Endothelial cell of umbilical vein (primary cell): ENCODE results near the gene ADAP1. TPM values are rescaled to one million over a fixed set of nuclear protein-coding genes. Genes with fewer than 3 reads are reported as not detected.

Source experiments
- BruUV-seq: library from RNA; stranded (reverse); fragments of 400-500 nt; replicated peaks from 2 replicates; lab custom pipeline; 2021; lab: Mats Ljungman, UMichigan
- CTCF ChIA-PET: fragments of 300-600, 350-600 bp; sonication (Branson Sonifier 250); formaldehyde crosslinking; loops from one replicate; lab custom pipeline; 2021; ENCODE audit warnings: antibody characterized with exemption, inconsistent platforms; lab: Charles Lee
- POLR2A ChIA-PET: fragments of 300-600, 350-600 bp; sonication (Branson Sonifier 250); formaldehyde crosslinking; loops from one replicate; lab custom pipeline; 2021; ENCODE audit warnings: antibody characterized with exemption, inconsistent platforms; lab: Charles Lee
- DNase-seq: peaks from one replicate; pipeline ENCODE4 v3.0.0-alpha.2; 2011; ENCODE audit warnings: low read depth, low spot score
- FAIRE-seq: peaks from 2 replicates; lab custom pipeline; 2011; peaks lifted over from hg19 to GRCh38; lab: Jason Lieb, UNC
- H2AFZ ChIP-seq: 2 replicates; pipeline ENCODE4 v1.6.0; 2012; ENCODE audit warnings: low read depth, low read length, control low read depth, inconsistent platforms
- H3K27ac ChIP-seq: 2 replicates; pipeline ENCODE4 v1.5.1; 2011; ENCODE audit warnings: low read depth, mild to moderate bottlenecking, control low read depth, low read length, moderate library complexity; ENCODE audit not compliant: insufficient read depth
- H3K27me3 ChIP-seq, 2 experiments: 2 replicates each; pipeline versions ENCODE4 v1.6.0 to v1.6.1; 2011; ENCODE audit warnings: low read length in 2 of 2, mixed read lengths in 1 of 2; ENCODE audit not compliant: control insufficient read depth in 2 of 2, insufficient read depth in 2 of 2
- H3K36me3 ChIP-seq, 2 experiments: 2 replicates in 1 of 2; 3 replicates in 1 of 2; pipeline ENCODE4 v1.5.1; 2011; ENCODE audit warnings: low read length in 2 of 2, mild to moderate bottlenecking in 1 of 2, moderate library complexity in 1 of 2; ENCODE audit not compliant: control insufficient read depth in 2 of 2, insufficient read depth in 2 of 2; ENCODE audit errors: extremely low read depth in 1 of 2
- H3K4me1 ChIP-seq: 3 replicates; pipeline ENCODE4 v1.5.1; 2011; ENCODE audit warnings: mild to moderate bottlenecking, low read length; ENCODE audit not compliant: control insufficient read depth, insufficient read depth; ENCODE audit errors: extremely low read depth
- H3K4me2 ChIP-seq: 2 replicates; pipeline ENCODE4 v1.6.1; 2011; ENCODE audit warnings: low read length, control low read depth, mixed read lengths; ENCODE audit not compliant: insufficient read depth
- H3K4me3 ChIP-seq, 3 experiments: fragments of 200-600 bp in 1 of 3; sonication (generic), shearing (Covaris generic) in 1 of 3; replicated peaks in 1 of 3; 2 replicates each; pipeline ENCODE4 v1.5.1; 2011 to 2016; ENCODE audit warnings: control low read depth in 3 of 3, low read length in 3 of 3, mild to moderate bottlenecking in 2 of 3, inconsistent platforms in 1 of 3, low read depth in 1 of 3, moderate library complexity in 1 of 3; ENCODE audit not compliant: insufficient read depth in 1 of 3
- H3K79me2 ChIP-seq: 2 replicates; pipeline ENCODE4 v1.6.0; 2012; ENCODE audit warnings: low read length, inconsistent platforms; ENCODE audit not compliant: control insufficient read depth, insufficient read depth
- H3K9ac ChIP-seq: replicated peaks from 2 replicates; pipeline ENCODE3; 2011; ENCODE audit warnings: low read length, control low read depth; ENCODE audit not compliant: insufficient read depth; ENCODE audit errors: extremely low read depth
- H3K9me1 ChIP-seq: replicated peaks from 3 replicates; pipeline ENCODE4 v1.6.0; 2011; ENCODE audit warnings: mild to moderate bottlenecking, low read length; ENCODE audit not compliant: control insufficient read depth, insufficient read depth; ENCODE audit errors: extremely low read depth
- H3K9me3 ChIP-seq: replicated peaks from 2 replicates; pipeline ENCODE4 v1.5.1; 2012; ENCODE audit warnings: low read length, inconsistent platforms; ENCODE audit not compliant: control insufficient read depth, insufficient read depth
- H4K20me1 ChIP-seq: replicated peaks from 2 replicates; pipeline ENCODE3; 2011; ENCODE audit warnings: mild to moderate bottlenecking, low read length; ENCODE audit not compliant: control insufficient read depth, insufficient read depth; ENCODE audit errors: extremely low read depth
- GATA2 ChIP-seq: IDR thresholded peaks from 2 replicates; pipeline ENCODE4 v1.7.0; 2011; ENCODE audit warnings: low read depth, mild to moderate bottlenecking, moderate library complexity, mixed read lengths, low read length; ENCODE audit not compliant: insufficient read length, insufficient read depth
- MAX ChIP-seq: IDR thresholded peaks from 2 replicates; pipeline ENCODE4 v1.6.1; 2011; ENCODE audit not compliant: insufficient read depth, insufficient read length
- MYC ChIP-seq: IDR thresholded peaks from one replicate; pipeline ENCODE4 v1.6.1; 2011; ENCODE audit warnings: mild to moderate bottlenecking, low read depth, low read length
- POLR2A ChIP-seq: IDR thresholded peaks from 2 replicates; pipeline ENCODE4 v1.6.1; 2012; ENCODE audit warnings: low read depth, mild to moderate bottlenecking, control low read depth, low read length
- POLR2AphosphoS5 ChIP-seq: IDR thresholded peaks from 2 replicates; pipeline ENCODE4 v1.6.1; 2012; ENCODE audit warnings: low read depth, mild to moderate bottlenecking, control low read depth, low read length, moderate library complexity; ENCODE audit not compliant: insufficient read depth
- dilution Hi-C: fragments of 300-500 bp; cut with MboI; formaldehyde crosslinking; loops from one replicate; pipeline ENCODE4 v1.15.0; 2019; ENCODE audit warnings: low sequenced_read_pairs; ENCODE audit not compliant: extremely low pct_ligation_motif_present
- intact Hi-C: fragments of 100-400 bp; cut with micrococcal nuclease; formaldehyde crosslinking; loops from one replicate; pipeline ENCODE4 v1.10.0; 2022
- polyA plus RNA-seq, 4 experiments: library from polyadenylated mRNA; depleted of rRNA in 3 of 4; stranded (reverse) in 3 of 4; unstranded in 1 of 4; fragments of >200 nt; gene quantifications; 2 replicates each; pipeline versions ENCODE4 v1.2.1 to v1.2.3, GENCODE V29; 2011 to 2012; ENCODE audit warnings: missing spikeins in 1 of 4
- total RNA-seq: library from RNA; stranded (reverse); gene quantifications from 2 replicates; pipeline ENCODE4 v1.2.3, GENCODE V29; 2021

ADAP1 gene
- total and polyA plus RNA-seq, 2 donors (not counting 3 experiments of a cell fraction or from before 2014, with no cell fraction given): 0.49 to 0.58 TPM

- ChIA-PET CTCF (interaction anchor here (2.0 to 10.0 kb wide), 5 partner anchors 11 to 189 kb away, joined by 5 to 459 read pairs (median 11); no protein-coding TSS in a partner anchor), POLR2A (interaction anchor here (1.0 kb wide), 1 partner anchor 71 kb away, joined by 3 read pairs; no protein-coding TSS in a partner anchor)
- H3K27ac ChIP-seq: no peak overlapping the region
- DNase-seq (no peak), FAIRE-seq (no peak)
- H3K4me1 ChIP-seq: no peaks in the 10 kb centered on the region
- dilution Hi-C loops: no loop called here
- no peaks in the 10 kb centered on the region for H3K9me1 ChIP-seq
- H3K36me3 ChIP-seq: peaks cover 0 to 4% of the 10 kb centered on the region in 2 experiments
- no peaks in the 10 kb centered on the region for H3K79me2 ChIP-seq
- no peak overlapping the region for H2AFZ ChIP-seq
- no peaks in the 10 kb centered on the region for H3K27me3 ChIP-seq
- no TSS peak for BruUV-seq
- TF ChIP-seq POLR2A (no peak), POLR2AphosphoS5 (no peak), GATA2 (no peak), MYC (no peak), MAX (no peak)
- intact Hi-C loops: no loop called here
- H3K9ac ChIP-seq: no peak overlapping the region
- H4K20me1 ChIP-seq: no peaks in the 10 kb centered on the region
- no peak overlapping the region for H3K4me2 ChIP-seq
- H3K4me3 ChIP-seq: no peak overlapping the region
- no peaks in the 10 kb centered on the region for H3K9me3 ChIP-seq
Observed at GRCh38 chr7:994592-995308, 40.3 kb upstream of the ADAP1 start.
